K562 (cell line): ENCODE measurements around the gene ARHGAP28.

Experiments
- EP300 ChIP-seq: IDR thresholded peaks from 2 replicates; pipeline ENCODE4 v1.6.1; 2012; ENCODE audit warnings: low read length, improper control_type of control experiment
- MXI1 ChIP-seq: IDR thresholded peaks from 2 replicates; pipeline ENCODE4 v1.6.1; 2011; ENCODE audit warnings: low read depth, mild to moderate bottlenecking, improper control_type of control experiment, low read length
- SIX5 ChIP-seq, 2 experiments: IDR thresholded peaks; 2 replicates each; pipeline ENCODE4 v1.6.1; 2011; ENCODE audit warnings: low read length in 2 of 2, borderline replicate concordance in 1 of 2, low read depth in 1 of 2, mild to moderate bottlenecking in 1 of 2, moderate library complexity in 1 of 2; ENCODE audit not compliant: insufficient read depth in 1 of 2
- TAF7 ChIP-seq: fragments of 450-650 bp; IDR thresholded peaks from 2 replicates; pipeline ENCODE4 v1.6.1; 2016; ENCODE audit warnings: missing genetic modification characterization, missing compliant biosample characterization
- TF ChIP-seq, protein P1 (sequence below): fragments of 450-650 bp; formaldehyde crosslinking; IDR thresholded peaks from 2 replicates; pipeline ENCODE4 v1.4.0; 2020; ENCODE audit warnings: mild to moderate bottlenecking, moderate library complexity

DNA sequence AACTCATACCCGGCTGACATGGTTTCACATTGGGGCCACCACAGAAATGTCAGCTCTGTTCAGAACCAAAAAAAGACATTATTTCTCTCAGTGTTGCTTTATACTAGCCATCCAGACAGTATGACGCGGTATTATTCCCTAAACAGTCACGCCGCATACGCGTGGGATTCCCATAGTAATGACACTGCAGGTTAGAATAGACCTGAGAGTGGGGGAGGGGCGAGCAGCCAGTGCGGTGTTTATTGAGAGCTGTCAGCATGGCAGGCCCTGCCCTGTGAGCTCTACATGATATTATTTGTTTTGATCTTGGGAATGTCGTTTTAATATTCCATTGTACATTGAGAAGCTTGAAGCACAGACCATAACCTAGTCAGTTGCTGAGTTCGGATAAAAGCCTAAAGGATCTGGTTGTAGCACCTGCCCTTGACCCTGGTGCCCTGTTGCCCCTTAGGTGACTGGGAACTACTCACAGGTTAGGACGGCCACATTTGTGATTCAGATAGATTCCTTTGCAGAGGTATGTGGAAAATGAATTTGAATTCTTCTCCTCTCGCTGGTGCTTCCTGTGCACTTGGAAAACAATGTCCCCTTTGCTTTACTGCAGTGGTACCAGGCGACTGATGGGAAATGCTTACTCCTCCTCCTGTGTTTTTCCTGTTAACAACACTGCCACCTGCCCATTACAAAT, 150.1 kb downstream of the ARHGAP28 start:
- TF ChIP-seq, protein P1, sequence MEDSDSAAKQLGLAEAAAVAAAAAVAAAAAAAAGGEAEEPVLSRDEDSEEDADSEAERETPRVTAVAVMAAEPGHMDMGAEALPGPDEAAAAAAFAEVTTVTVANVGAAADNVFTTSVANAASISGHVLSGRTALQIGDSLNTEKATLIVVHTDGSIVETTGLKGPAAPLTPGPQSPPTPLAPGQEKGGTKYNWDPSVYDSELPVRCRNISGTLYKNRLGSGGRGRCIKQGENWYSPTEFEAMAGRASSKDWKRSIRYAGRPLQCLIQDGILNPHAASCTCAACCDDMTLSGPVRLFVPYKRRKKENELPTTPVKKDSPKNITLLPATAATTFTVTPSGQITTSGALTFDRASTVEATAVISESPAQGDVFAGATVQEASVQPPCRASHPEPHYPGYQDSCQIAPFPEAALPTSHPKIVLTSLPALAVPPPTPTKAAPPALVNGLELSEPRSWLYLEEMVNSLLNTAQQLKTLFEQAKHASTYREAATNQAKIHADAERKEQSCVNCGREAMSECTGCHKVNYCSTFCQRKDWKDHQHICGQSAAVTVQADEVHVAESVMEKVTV (CRISPR knock-in tag), result no peak
- TF ChIP-seq SIX5 (IDR thresholded peaks at IDR 0.05; ENCODE audit: borderline replicate concordance in 1 of 2, insufficient read depth in 1 of 2, low read depth in 1 of 2, low read length in 2 of 2), result no peak
- TF ChIP-seq TAF7 (tag), result no peak
- TF ChIP-seq EP300, result no peak
- no peak for TF ChIP-seq MXI1
